Measurements from ENCODE around the gene PTPN1. TPM values are rescaled to one million over a fixed set of nuclear protein-coding genes. Genes with fewer than 3 reads are reported as not detected.

The PTPN1 gene
- total and polyA plus RNA-seq, 4 donors = 5.8 to 10.6 (median 9.7) TPM

DNA sequence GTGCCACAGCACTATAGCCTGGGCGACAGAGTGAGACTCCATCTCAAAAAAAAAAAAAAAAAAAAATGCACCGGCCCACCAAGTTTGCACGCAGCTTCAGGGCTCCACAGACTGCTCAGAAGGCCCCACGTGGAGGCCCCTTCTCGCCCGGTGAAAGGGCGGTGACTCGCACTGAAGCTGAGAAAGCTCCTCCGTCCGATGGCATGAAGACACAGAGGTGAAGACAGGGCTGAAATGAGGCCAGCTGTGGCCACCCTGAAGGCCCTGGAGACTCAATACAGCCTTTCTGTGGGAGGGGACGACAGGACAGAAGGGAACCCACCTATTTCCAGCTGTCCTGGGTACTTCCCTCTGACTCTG lies 84.0 kb downstream of the PTPN1 start:
- peaks cover 2 to 11% (median 8%) of the 10 kb centered on the region in 4 donors for H3K4me1 ChIP-seq (ENCODE audit: control insufficient read depth in 4 of 4, insufficient read depth in 4 of 4, low read length in 3 of 4)
- no peaks in the 10 kb centered on the region for H3K27me3 ChIP-seq (ENCODE audit: control insufficient read depth in 4 of 4, insufficient read depth in 4 of 4, low read length in 3 of 4)
- no peak for TF ChIP-seq JUND (IDR thresholded peaks at IDR 0.05)
- no peak for TF ChIP-seq GABPA (IDR thresholded peaks at IDR 0.05 in 1 of 2, conservative IDR thresholded peaks at IDR 0.05 in 1 of 2)
- no peak for TF ChIP-seq TAF1 (conservative IDR thresholded peaks at IDR 0.05)
- TF ChIP-seq RXRA (IDR thresholded peaks at IDR 0.05) = no peak
- no peak for TF ChIP-seq FOXA1 (IDR thresholded peaks at IDR 0.05)
- TF ChIP-seq CTCF (IDR thresholded peaks at IDR 0.05; ENCODE audit: low read depth, low read length, missing input control) = no peak
- TF ChIP-seq, protein P1, sequence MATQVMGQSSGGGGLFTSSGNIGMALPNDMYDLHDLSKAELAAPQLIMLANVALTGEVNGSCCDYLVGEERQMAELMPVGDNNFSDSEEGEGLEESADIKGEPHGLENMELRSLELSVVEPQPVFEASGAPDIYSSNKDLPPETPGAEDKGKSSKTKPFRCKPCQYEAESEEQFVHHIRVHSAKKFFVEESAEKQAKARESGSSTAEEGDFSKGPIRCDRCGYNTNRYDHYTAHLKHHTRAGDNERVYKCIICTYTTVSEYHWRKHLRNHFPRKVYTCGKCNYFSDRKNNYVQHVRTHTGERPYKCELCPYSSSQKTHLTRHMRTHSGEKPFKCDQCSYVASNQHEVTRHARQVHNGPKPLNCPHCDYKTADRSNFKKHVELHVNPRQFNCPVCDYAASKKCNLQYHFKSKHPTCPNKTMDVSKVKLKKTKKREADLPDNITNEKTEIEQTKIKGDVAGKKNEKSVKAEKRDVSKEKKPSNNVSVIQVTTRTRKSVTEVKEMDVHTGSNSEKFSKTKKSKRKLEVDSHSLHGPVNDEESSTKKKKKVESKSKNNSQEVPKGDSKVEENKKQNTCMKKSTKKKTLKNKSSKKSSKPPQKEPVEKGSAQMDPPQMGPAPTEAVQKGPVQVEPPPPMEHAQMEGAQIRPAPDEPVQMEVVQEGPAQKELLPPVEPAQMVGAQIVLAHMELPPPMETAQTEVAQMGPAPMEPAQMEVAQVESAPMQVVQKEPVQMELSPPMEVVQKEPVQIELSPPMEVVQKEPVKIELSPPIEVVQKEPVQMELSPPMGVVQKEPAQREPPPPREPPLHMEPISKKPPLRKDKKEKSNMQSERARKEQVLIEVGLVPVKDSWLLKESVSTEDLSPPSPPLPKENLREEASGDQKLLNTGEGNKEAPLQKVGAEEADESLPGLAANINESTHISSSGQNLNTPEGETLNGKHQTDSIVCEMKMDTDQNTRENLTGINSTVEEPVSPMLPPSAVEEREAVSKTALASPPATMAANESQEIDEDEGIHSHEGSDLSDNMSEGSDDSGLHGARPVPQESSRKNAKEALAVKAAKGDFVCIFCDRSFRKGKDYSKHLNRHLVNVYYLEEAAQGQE (IDR thresholded peaks at IDR 0.05) = no peak
- no peak for TF ChIP-seq MAX (IDR thresholded peaks at IDR 0.05)
- TF ChIP-seq HNF4G (IDR thresholded peaks at IDR 0.05) = no peak
- TF ChIP-seq, protein P2, sequence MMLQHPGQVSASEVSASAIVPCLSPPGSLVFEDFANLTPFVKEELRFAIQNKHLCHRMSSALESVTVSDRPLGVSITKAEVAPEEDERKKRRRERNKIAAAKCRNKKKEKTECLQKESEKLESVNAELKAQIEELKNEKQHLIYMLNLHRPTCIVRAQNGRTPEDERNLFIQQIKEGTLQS (IDR thresholded peaks at IDR 0.05) = no peak
- no peak for TF ChIP-seq HNF4A (conservative IDR thresholded peaks at IDR 0.05)
- no peak for TF ChIP-seq FOXA2 (IDR thresholded peaks at IDR 0.05)
- TF ChIP-seq YY1 (IDR thresholded peaks at IDR 0.05) = no peak
- no peak for TF ChIP-seq NR2F2 (IDR thresholded peaks at IDR 0.05)
- no peak for TF ChIP-seq SP1 (IDR thresholded peaks at IDR 0.05)
- TF ChIP-seq ZBTB33 (IDR thresholded peaks at IDR 0.05) = no peak
- no peak for TF ChIP-seq EGR1 (IDR thresholded peaks at IDR 0.05; ENCODE audit: low read depth in 2 of 2)
- no peak for DNase-seq (ENCODE audit: low spot score)
- peaks cover 0 to 2% (median 0%) of the 10 kb centered on the region in 4 donors for H3K36me3 ChIP-seq (ENCODE audit: control insufficient read depth in 4 of 4, insufficient read depth in 3 of 4, low read depth in 1 of 4, low read length in 3 of 4)
- 79% methylated on average over 11 of the region's 11 CpGs for WGBS
- H3K4me3 ChIP-seq (ENCODE audit: low read depth in 1 of 3, low read length in 3 of 3) = no peak overlapping the region
- no peak overlapping the region for H3K27ac ChIP-seq (ENCODE audit: low read depth in 1 of 2, low read length in 2 of 2)
- no peaks in the 10 kb centered on the region for H3K9me3 ChIP-seq (ENCODE audit: control insufficient read depth in 4 of 4, low read length in 3 of 4)
- H3K9ac ChIP-seq (ENCODE audit: low read depth in 1 of 2, low read length in 2 of 2) = no peak overlapping the region
